GM23248 (cell line): ENCODE data around the gene SEC16A. TPM values are rescaled to one million over a fixed set of nuclear protein-coding genes. Genes with fewer than 3 reads are reported as not detected.

ENCODE experiments used
- DNase-seq: peaks from one replicate; pipeline ENCODE4 v3.0.0-alpha.2; 2015
- H2AFZ ChIP-seq: fragments of 200-600 bp; sonication (generic); 2 replicates; pipeline ENCODE4 v1.6.1; 2016; ENCODE audit warnings: antibody characterized with exemption
- H3F3A ChIP-seq: fragments of 200-600 bp; sonication (generic); 2 replicates; pipeline ENCODE4 v1.6.1; 2016; ENCODE audit warnings: mild to moderate bottlenecking, antibody characterized with exemption, mixed run types; ENCODE audit not compliant: insufficient read depth
- H3K27ac ChIP-seq: fragments of 200-600 bp; sonication (generic); 2 replicates; pipeline ENCODE4 v1.5.1; 2016; ENCODE audit warnings: mild to moderate bottlenecking
- H3K27me3 ChIP-seq: fragments of 200-600 bp; sonication (generic); replicated peaks from 2 replicates; pipeline ENCODE4 v1.6.1; 2016; ENCODE audit warnings: mild to moderate bottlenecking; ENCODE audit not compliant: insufficient read depth
- H3K36me3 ChIP-seq: fragments of 200-600 bp; sonication (generic); 2 replicates; pipeline ENCODE4 v1.6.1; 2016; ENCODE audit warnings: low read depth, mild to moderate bottlenecking
- H3K4me1 ChIP-seq: fragments of 200-600 bp; sonication (generic); 2 replicates; pipeline ENCODE4 v1.6.1; 2016; ENCODE audit warnings: mild to moderate bottlenecking; ENCODE audit not compliant: insufficient read depth
- H3K4me2 ChIP-seq: fragments of 200-600 bp; sonication (generic); one replicate; pipeline ENCODE4 v1.6.1; 2016; ENCODE audit warnings: mild to moderate bottlenecking; ENCODE audit not compliant: unreplicated experiment
- H3K4me3 ChIP-seq: fragments of 200-600 bp; sonication (generic); 2 replicates; pipeline ENCODE4 v1.5.1; 2016; ENCODE audit warnings: mild to moderate bottlenecking
- H3K79me2 ChIP-seq: fragments of 200-600 bp; sonication (generic); 2 replicates; pipeline ENCODE4 v1.6.1; 2016; ENCODE audit warnings: mild to moderate bottlenecking; ENCODE audit not compliant: insufficient read depth
- H3K9ac ChIP-seq: fragments of 200-600 bp; sonication (generic); 2 replicates; pipeline ENCODE4 v1.6.1; 2016; ENCODE audit warnings: mild to moderate bottlenecking
- H3K9me2 ChIP-seq: fragments of 200-600 bp; sonication (generic); 2 replicates; pipeline ENCODE4 v1.6.1; 2016; ENCODE audit warnings: mixed run types, mild to moderate bottlenecking, moderate library complexity; ENCODE audit not compliant: insufficient read depth
- H3K9me3 ChIP-seq: fragments of 200-600 bp; sonication (generic); one replicate; pipeline ENCODE4 v1.6.1; 2017; ENCODE audit warnings: low read depth
- H4K20me1 ChIP-seq: fragments of 200-600 bp; sonication (generic); 2 replicates; pipeline ENCODE4 v1.6.0; 2016; ENCODE audit not compliant: insufficient read depth
- EZH2 ChIP-seq: fragments of 200-600 bp; sonication (generic); IDR thresholded peaks from 2 replicates; pipeline ENCODE4 v1.6.1; 2018; ENCODE audit warnings: antibody characterized with exemption, mild to moderate bottlenecking; ENCODE audit not compliant: insufficient read depth, poor library complexity, severe bottlenecking
- EZH2phosphoT487 ChIP-seq: fragments of 200-600 bp; sonication (generic); IDR thresholded peaks from 2 replicates; pipeline ENCODE4 v1.6.1; 2018; ENCODE audit warnings: antibody characterized with exemption, moderate library complexity, mild to moderate bottlenecking, low read depth; ENCODE audit not compliant: insufficient read depth
- WGBS, 2 experiments: methylation state at CpG; one replicate each; pipeline ENCODE4 v1.1.6; 2015 to 2017; ENCODE audit warnings: low lambda C conversion rate in 2 of 2, low coverage in 1 of 2; ENCODE audit errors: missing lambda C conversion rate in 2 of 2; 5-methylcytosine and 5-hydroxymethylcytosine counted together
- in situ Hi-C: fragments of 300-500 bp; cut with MboI; formaldehyde crosslinking; loops from 2 replicates; pipeline ENCODE4 v1.15.0; 2020
- polyA plus RNA-seq: library from polyadenylated mRNA; unstranded; fragments of >200 nt; fragmentation: Nextera tagmentation; extraction: Ambion mirVana; gene quantifications from 2 replicates; pipeline ENCODE4 v1.2.1, GENCODE V29; 2016
- total RNA-seq: library from RNA; depleted of rRNA; stranded (reverse); fragments of >200 nt; shearing (Covaris generic); gene quantifications from 2 replicates; pipeline ENCODE4 v1.2.3, GENCODE V29; 2014

Gene SEC16A
- total and polyA plus RNA-seq, 2 experiments from 2014 or later = 34.5 to 43.4 TPM

DNA sequence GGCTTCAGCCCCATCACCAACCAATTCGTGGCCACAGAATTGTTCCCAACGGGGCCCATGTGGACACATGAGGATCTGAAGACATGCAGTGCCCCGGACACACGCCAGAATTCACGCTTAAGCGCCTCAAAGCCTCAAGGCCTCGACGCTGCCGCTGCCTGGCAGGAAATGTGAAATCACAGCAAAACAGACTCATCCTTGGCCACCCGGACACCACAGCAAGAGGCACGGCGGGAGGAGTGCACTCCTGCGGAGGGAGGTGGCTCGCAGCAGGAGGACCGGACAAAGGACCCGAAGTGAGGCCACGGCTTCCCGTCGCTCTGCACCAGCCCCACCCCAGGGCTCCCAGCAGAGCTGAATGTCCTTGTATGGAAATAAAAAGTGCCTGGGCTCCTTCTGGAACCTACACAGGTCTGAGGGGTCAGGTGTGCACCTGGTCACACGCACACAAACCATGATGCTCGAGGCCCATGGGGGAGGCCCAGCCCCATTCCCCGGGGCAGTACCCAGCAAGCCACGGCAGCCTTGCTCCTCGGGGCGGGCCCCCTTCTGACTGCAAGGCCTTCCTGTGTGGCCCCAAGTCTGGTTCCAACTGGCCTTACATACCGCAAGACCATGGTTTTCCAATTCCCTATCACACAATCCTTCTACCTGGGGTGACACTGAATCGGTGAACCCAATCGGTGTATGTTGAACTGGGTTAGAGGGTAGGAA lies 10.0 kb downstream of the SEC16A start:
- H3K79me2 ChIP-seq = peaks cover 100% of the 10 kb centered on the region
- no peaks in the 10 kb centered on the region for H3K27me3 ChIP-seq
- no peaks in the 10 kb centered on the region for H3K9me2 ChIP-seq
- no peak overlapping the region for H3K4me3 ChIP-seq
- no peak overlapping the region for H3K9ac ChIP-seq
- H3F3A ChIP-seq = no peaks in the 10 kb centered on the region
- no peaks in the 10 kb centered on the region for H3K4me1 ChIP-seq
- H4K20me1 ChIP-seq = no peaks in the 10 kb centered on the region; the same call in 1 of the 2 replicates
- WGBS, 2 experiments = 85 to 87% methylated on average over 28 of the region's 28 CpGs
- no peak for TF ChIP-seq EZH2
- TF ChIP-seq EZH2phosphoT487 = no peak
- DNase-seq = no peak
- H3K4me2 ChIP-seq = no peak overlapping the region
- no peak overlapping the region for H2AFZ ChIP-seq
- no peak overlapping the region for H3K27ac ChIP-seq
- in situ Hi-C loops = no loop called here
- peaks cover 68% of the 10 kb centered on the region for H3K36me3 ChIP-seq
- no peaks in the 10 kb centered on the region for H3K9me3 ChIP-seq

DNA sequence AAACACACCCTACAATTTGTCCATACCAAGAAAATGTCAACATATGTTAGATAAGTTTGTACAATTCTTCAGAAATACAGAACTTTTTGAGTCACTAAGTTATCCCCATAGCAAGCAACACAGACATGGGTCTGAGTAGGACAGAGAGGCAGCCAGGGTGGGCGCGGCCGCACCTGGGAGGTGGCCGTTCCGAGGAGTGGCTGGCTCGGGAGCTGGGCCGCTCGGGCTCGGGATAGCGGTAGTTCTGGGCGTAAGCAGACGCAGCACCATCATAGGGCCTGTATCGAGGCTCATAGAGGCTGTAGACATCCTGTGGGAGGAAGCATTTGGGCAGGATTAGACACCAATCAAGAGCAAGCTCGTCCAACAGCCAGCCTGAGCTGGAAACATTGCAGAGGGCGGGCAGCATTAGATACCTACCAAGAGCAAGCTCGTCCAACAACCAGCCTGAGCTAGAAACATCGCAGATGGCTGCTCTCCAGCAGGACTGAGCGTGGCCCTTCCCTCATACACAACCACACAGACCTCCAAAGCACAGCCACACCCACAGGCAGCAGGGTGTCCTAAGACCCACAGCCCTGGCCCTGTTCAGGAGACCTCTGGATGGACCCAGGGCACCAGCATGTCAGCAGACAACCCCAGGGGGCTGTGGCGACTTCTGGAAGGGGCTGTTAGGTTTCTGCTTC lies 10.9 kb downstream of the SEC16A start:
- no peaks in the 10 kb centered on the region for H3F3A ChIP-seq
- no peaks in the 10 kb centered on the region for H3K9me2 ChIP-seq
- WGBS, 2 experiments = 95 to 97% methylated on average over 19 of the region's 19 CpGs
- H3K27me3 ChIP-seq = no peaks in the 10 kb centered on the region
- TF ChIP-seq EZH2phosphoT487 (no peak), EZH2 (no peak)
- in situ Hi-C loops = no loop called here
- no peaks in the 10 kb centered on the region for H4K20me1 ChIP-seq
- no peaks in the 10 kb centered on the region for H3K4me1 ChIP-seq
- no peak overlapping the region for H3K4me2 ChIP-seq
- H3K9me3 ChIP-seq = no peaks in the 10 kb centered on the region
- H2AFZ ChIP-seq = no peak overlapping the region
- H3K79me2 ChIP-seq = peaks cover 100% of the 10 kb centered on the region
- H3K36me3 ChIP-seq = peaks cover 74% of the 10 kb centered on the region
- H3K9ac ChIP-seq = no peak overlapping the region
- H3K27ac ChIP-seq = no peak overlapping the region
- no peak overlapping the region for H3K4me3 ChIP-seq
- DNase-seq = no peak

DNA sequence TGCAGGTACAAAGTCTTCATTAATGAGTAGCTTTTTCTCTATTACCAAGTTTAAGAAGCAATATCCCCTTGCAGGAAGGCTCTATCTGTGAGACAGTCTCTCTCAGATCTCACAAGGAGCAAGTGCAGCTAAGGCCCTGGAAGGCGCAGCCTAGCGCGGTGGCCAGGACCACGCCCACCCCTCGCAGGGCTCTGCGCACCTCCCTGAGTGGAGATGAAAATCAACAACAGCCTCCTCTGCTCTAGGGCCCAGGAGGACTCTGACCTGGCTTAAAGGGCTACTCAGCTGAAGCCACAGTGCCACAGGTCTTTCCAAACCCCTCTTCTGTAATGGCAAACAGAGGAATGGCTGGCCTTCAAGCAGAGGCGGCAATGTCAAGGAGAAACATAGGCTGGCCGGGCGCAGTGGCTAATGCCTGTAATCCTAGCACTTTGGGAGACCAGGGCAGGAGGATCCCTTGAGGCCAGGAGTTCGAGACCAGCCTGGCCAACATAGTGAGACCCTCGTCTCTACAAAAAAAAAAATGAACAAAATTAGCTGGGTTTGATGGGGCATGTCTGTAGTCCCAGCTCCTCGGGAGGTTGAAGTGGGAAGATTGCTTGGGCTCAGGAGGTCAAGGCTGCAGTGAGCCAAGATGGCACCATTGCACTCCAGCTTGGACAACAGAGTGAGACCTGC lies 11.9 kb downstream of the SEC16A start:
- TF ChIP-seq EZH2phosphoT487 = no peak
- TF ChIP-seq EZH2 = no peak
- in situ Hi-C loops = no loop called here

DNA sequence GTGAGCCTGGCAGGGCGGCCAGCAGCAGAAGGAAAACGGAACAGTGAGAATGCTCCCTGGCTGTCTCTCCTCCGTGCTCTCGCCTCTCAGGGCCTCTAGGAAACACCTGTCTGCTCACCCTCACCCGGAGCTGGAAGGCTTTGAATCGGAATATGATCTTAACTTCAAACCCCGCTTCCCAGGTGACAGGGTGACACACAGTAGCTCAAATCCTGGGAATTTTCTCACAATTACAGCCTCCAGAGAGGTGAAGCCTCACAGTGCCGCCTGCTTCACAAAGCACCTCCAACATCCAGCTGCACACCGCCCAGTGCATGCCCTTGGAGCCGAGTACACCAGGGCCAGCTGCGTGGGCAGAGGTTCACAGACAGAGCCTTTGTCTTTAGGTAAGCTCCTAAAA lies 12.5 kb downstream of the SEC16A start:
- Histone ChIP-seq H2AFZ (no peak overlapping the region), H3K9ac (no peak overlapping the region), H3K4me2 (no peak overlapping the region), H3K9me2 (no peaks in the 10 kb centered on the region), H3F3A (no peaks in the 10 kb centered on the region), H3K27ac (no peak overlapping the region), H4K20me1 (no peaks in the 10 kb centered on the region), H3K4me3 (no peak overlapping the region), H3K36me3 (peaks cover 75% of the 10 kb centered on the region), H3K9me3 (no peaks in the 10 kb centered on the region), H3K4me1 (no peaks in the 10 kb centered on the region), H3K79me2 (peaks cover 99% of the 10 kb centered on the region), H3K27me3 (no peaks in the 10 kb centered on the region)
- in situ Hi-C loops = no loop called here
- no peak for DNase-seq
- TF ChIP-seq EZH2 = no peak
- no peak for TF ChIP-seq EZH2phosphoT487
- WGBS, 2 experiments = 92% methylated on average over 10 to 11 of the region's 11 CpGs

More for the DNA sequence above, 11.9 kb downstream of the SEC16A start:
- DNase-seq = no peak
- H3K4me2 ChIP-seq = no peak overlapping the region
- peaks cover 75% of the 10 kb centered on the region for H3K36me3 ChIP-seq
- no peaks in the 10 kb centered on the region for H3F3A ChIP-seq
- H4K20me1 ChIP-seq = no peaks in the 10 kb centered on the region
- 94 to 98% methylated on average over 12 of the region's 12 CpGs for WGBS, 2 experiments
- H3K27me3 ChIP-seq = no peaks in the 10 kb centered on the region
- no peaks in the 10 kb centered on the region for H3K9me2 ChIP-seq
- H3K9me3 ChIP-seq = no peaks in the 10 kb centered on the region
- no peaks in the 10 kb centered on the region for H3K4me1 ChIP-seq
- no peak overlapping the region for H3K9ac ChIP-seq
- no peak overlapping the region for H2AFZ ChIP-seq
- H3K27ac ChIP-seq = no peak overlapping the region
- peaks cover 100% of the 10 kb centered on the region for H3K79me2 ChIP-seq
- no peak overlapping the region for H3K4me3 ChIP-seq
